Vagina (tissue), 2 donors: Measurements from ENCODE around the gene RANBP3.

Experiments used
- CTCF ChIP-seq, 3 experiments: fragments of 450-650 bp in 2 of 3; fragments of 200-600 bp in 1 of 3; sonication (generic) in 1 of 3; IDR thresholded peaks; one replicate each; pipeline ENCODE4 v1.5.1; 2017 to 2019; ENCODE audit warnings: antibody characterized with exemption in 3 of 3, mild to moderate bottlenecking in 2 of 3, moderate library complexity in 2 of 3
- POLR2A ChIP-seq, 2 donors: fragments of 450-650 bp; IDR thresholded peaks; one replicate each; pipeline ENCODE4 v1.6.1; 2017; ENCODE audit warnings: antibody characterized with exemption in 2 of 2, mild to moderate bottlenecking in 2 of 2, moderate library complexity in 2 of 2
- POLR2AphosphoS5 ChIP-seq, 2 donors: sonication (generic); formaldehyde crosslinking; IDR thresholded peaks; one replicate each; pipeline ENCODE4 v1.9.0; 2017; ENCODE audit warnings: antibody characterized with exemption in 2 of 2, mild to moderate bottlenecking in 2 of 2, low read depth in 1 of 2; ENCODE audit not compliant: insufficient read depth in 1 of 2

- no peak for TF ChIP-seq POLR2A (IDR thresholded peaks at IDR 0.05)
- TF ChIP-seq CTCF (IDR thresholded peaks at IDR 0.05), result no peak
- TF ChIP-seq POLR2AphosphoS5 (IDR thresholded peaks at IDR 0.05; ENCODE audit: insufficient read depth in 1 of 2, low read depth in 1 of 2), result no peak
Measured at GRCh38 chr19:5899728-5900526, 78.0 kb downstream of the RANBP3 start.
